ENCODE results near the gene MDFI. TPM values are rescaled to one million over a fixed set of nuclear protein-coding genes. Genes with fewer than 3 reads are reported as not detected.

MDFI gene
- total RNA-seq, 1 donor, result 0.09 TPM

GRCh38 chr6:41642960-41643898, 5.0 kb downstream of the MDFI start:
- no peak for TF ChIP-seq CTCF (IDR thresholded peaks at IDR 0.05; ENCODE audit: insufficient read depth, low read length)
- H3K4me3 ChIP-seq (ENCODE audit: low read depth, low read length), result no peak overlapping the region
- DNase-seq (ENCODE audit: low read depth), result no peak

- no peak for TF ChIP-seq CTCF (IDR thresholded peaks at IDR 0.05; ENCODE audit: insufficient read depth, low read length)
- DNase-seq (ENCODE audit: low read depth), result no peak
- H3K4me3 ChIP-seq (ENCODE audit: low read depth, low read length), result no peak overlapping the region
Measured at GRCh38 chr6:41643899-41644269, 5.6 kb downstream of the MDFI start.

GRCh38 chr6:41644297-41644879, 6.1 kb downstream of the MDFI start:
- TF ChIP-seq CTCF (IDR thresholded peaks at IDR 0.05; ENCODE audit: insufficient read depth, low read length), result no peak
- DNase-seq (ENCODE audit: low read depth), result no peak

GRCh38 chr6:41645007-41645618, 6.8 kb downstream of the MDFI start:
- TF ChIP-seq CTCF (IDR thresholded peaks at IDR 0.05; ENCODE audit: insufficient read depth, low read length), result no peak
- no peak overlapping the region for H3K4me3 ChIP-seq (ENCODE audit: low read depth, low read length)

More at GRCh38 chr6:41644297-41644879, 6.1 kb downstream of the MDFI start:
- H3K4me3 ChIP-seq (ENCODE audit: low read depth, low read length), result no peak overlapping the region

GRCh38 chr6:41646026-41646795, 7.9 kb downstream of the MDFI start:
- DNase-seq (ENCODE audit: low read depth), result no peak
- H3K4me3 ChIP-seq (ENCODE audit: low read depth, low read length), result no peak overlapping the region
- no peak for TF ChIP-seq CTCF (IDR thresholded peaks at IDR 0.05; ENCODE audit: insufficient read depth, low read length)

More at GRCh38 chr6:41645007-41645618, 6.8 kb downstream of the MDFI start:
- DNase-seq (ENCODE audit: low read depth), result no peak

GRCh38 chr6:41647061-41647511, 8.8 kb downstream of the MDFI start:
- H3K4me3 ChIP-seq (ENCODE audit: low read depth, low read length), result no peak overlapping the region
- TF ChIP-seq CTCF (IDR thresholded peaks at IDR 0.05; ENCODE audit: insufficient read depth, low read length), result no peak
- DNase-seq (ENCODE audit: low read depth), result no peak

Measured in fibroblast of the aortic adventitia (primary cell).